Activated CD4-positive, alpha-beta T cell treated with anti-CD3 and anti-CD28 coated beads, Interleukin-2, Interleukin-4, amounts not matched to agents 100 ng/mL and 50 ng/mL, durations not matched to agents 16 hours and 8 hours (primary cell): ENCODE measurements around the gene RNF19B.

Source experiments
- DNase-seq: peaks from one replicate; pipeline ENCODE4 v3.0.0-alpha.2; 2020; ENCODE audit warnings: low spot score

The RNF19B gene

GRCh38 chr1:32888677-32889420, 75.8 kb downstream of the RNF19B start:
- no peak for DNase-seq

GRCh38 chr1:32888134-32888533, 76.5 kb downstream of the RNF19B start:
- no peak for DNase-seq

GRCh38 chr1:32887623-32888022, 77.0 kb downstream of the RNF19B start:
- no peak for DNase-seq

GRCh38 chr1:32886828-32887414, 77.7 kb downstream of the RNF19B start:
- no peak for DNase-seq
